HCT116 (cell line): ENCODE measurements around the gene CAMSAP3. TPM values are rescaled to one million over a fixed set of nuclear protein-coding genes. Genes with fewer than 3 reads are reported as not detected.

Experiments used
- ATAC-seq: fragments of 200-7000 bp; cut with Tn5 transposase; 2 replicates; pipeline ENCODE4 v1.9.1; 2020; ENCODE audit warnings: mild to moderate bottlenecking, moderate library complexity
- BruUV-seq: library from RNA; stranded (reverse); fragments of 400-500 nt; replicated peaks from 2 replicates; lab custom pipeline; 2021; lab: Mats Ljungman, UMichigan
- CTCF ChIA-PET: fragments of 300-600 bp; sonication (Branson Sonifier 250); formaldehyde crosslinking; loops from one replicate; lab custom pipeline; 2021; ENCODE audit warnings: antibody characterized with exemption; lab: Charles Lee
- POLR2A ChIA-PET: fragments of 300-600, 350-600 bp; sonication (Branson Sonifier 250); formaldehyde crosslinking; loops from one replicate; lab custom pipeline; 2021; ENCODE audit warnings: antibody characterized with exemption; lab: Charles Lee
- RAD21 ChIA-PET, 2 experiments: fragments of 300-600 bp; sonication (Branson Sonifier 250); formaldehyde crosslinking; loops; one replicate each; lab custom pipeline; 2023; ENCODE audit warnings: low total read pairs in 2 of 2; ENCODE audit not compliant: uncharacterized antibody in 2 of 2, unreplicated experiment in 2 of 2, low non-redundant PET in 1 of 2; lab: Charles Lee
- DNase-seq: peaks from one replicate; pipeline ENCODE4 v3.0.0-alpha.2; 2010; ENCODE audit warnings: low read depth, low spot score
- H2AFZ ChIP-seq: fragments of 200-600 bp; shearing (Covaris generic), sonication (generic); 2 replicates; pipeline ENCODE4 v1.6.1; 2017; ENCODE audit warnings: low read depth, mixed run types, mixed read lengths, antibody characterized with exemption, low read length; ENCODE audit not compliant: poor library complexity, severe bottlenecking
- H3K27ac ChIP-seq: 2 replicates; pipeline ENCODE4 v1.5.1; 2012; ENCODE audit warnings: low read depth, low read length
- H3K27me3 ChIP-seq: fragments of 200-600 bp; sonication (generic); 2 replicates; pipeline ENCODE4 v1.6.1; 2016; ENCODE audit warnings: mixed run types, low read length, mixed read lengths; ENCODE audit not compliant: insufficient read depth
- H3K36me3 ChIP-seq, 2 experiments: fragments of 200-500 bp in 1 of 2; fragments of 200-600 bp in 1 of 2; sonication (Bioruptor generic) in 1 of 2; sonication (generic) in 1 of 2; 2 replicates each; pipeline versions ENCODE4 v1.5.1 to v1.6.1; 2014 to 2016; ENCODE audit warnings: low read length in 2 of 2, inconsistent platforms in 1 of 2, mixed read lengths in 1 of 2, mixed run types in 1 of 2; ENCODE audit not compliant: insufficient read depth in 2 of 2, control insufficient read depth in 1 of 2
- H3K4me1 ChIP-seq, 2 experiments: fragments of 200-600 bp in 1 of 2; sonication (generic) in 1 of 2; 2 replicates each; pipeline versions ENCODE4 v1.5.1 to v1.6.1; 2012 to 2017; ENCODE audit warnings: low read length in 2 of 2, inconsistent platforms in 1 of 2, mild to moderate bottlenecking in 1 of 2, mixed read lengths in 1 of 2, mixed run types in 1 of 2, moderate library complexity in 1 of 2; ENCODE audit not compliant: insufficient read depth in 2 of 2, control insufficient read depth in 1 of 2
- H3K4me2 ChIP-seq: fragments of 200-600 bp; sonication (generic); 2 replicates; pipeline ENCODE4 v1.6.1; 2017; ENCODE audit warnings: mixed run types, low read length, mixed read lengths
- H3K4me3 ChIP-seq, 2 experiments: fragments of 200-600 bp in 1 of 2; sonication (generic) in 1 of 2; replicated peaks in 1 of 2; 2 replicates each; pipeline ENCODE4 v1.5.1; 2011 to 2016; ENCODE audit warnings: low read length in 2 of 2, control low read depth in 1 of 2, low read depth in 1 of 2, mild to moderate bottlenecking in 1 of 2, mixed read lengths in 1 of 2, mixed run types in 1 of 2
- H3K79me2 ChIP-seq: fragments of 200-600 bp; sonication (generic); 2 replicates; pipeline ENCODE4 v1.6.1; 2017; ENCODE audit warnings: mild to moderate bottlenecking, mixed run types, low read length, moderate library complexity, mixed read lengths; ENCODE audit not compliant: insufficient read depth
- H3K9ac ChIP-seq: fragments of 200-600 bp; sonication (generic); 2 replicates; pipeline ENCODE4 v1.6.1; 2016; ENCODE audit warnings: low read length, mixed read lengths
- H3K9me2 ChIP-seq: fragments of 200-600 bp; sonication (generic), shearing (Covaris generic); 2 replicates; pipeline ENCODE4 v1.6.1; 2017; ENCODE audit warnings: mixed run types, mild to moderate bottlenecking, moderate library complexity; ENCODE audit not compliant: insufficient read depth
- H3K9me3 ChIP-seq, 2 experiments: fragments of 200-500 bp in 1 of 2; fragments of 200-600 bp in 1 of 2; sonication (Bioruptor generic) in 1 of 2; sonication (generic) in 1 of 2; 2 replicates each; pipeline ENCODE4 v1.6.1; 2014 to 2017; ENCODE audit warnings: low read length in 2 of 2, mixed read lengths in 2 of 2, inconsistent platforms in 1 of 2, low read depth in 1 of 2, mild to moderate bottlenecking in 1 of 2, mixed run types in 1 of 2, moderate library complexity in 1 of 2; ENCODE audit not compliant: control insufficient read depth in 1 of 2, insufficient read depth in 1 of 2
- H4K20me1 ChIP-seq: fragments of 200-600 bp; sonication (generic), shearing (Covaris generic); 2 replicates; pipeline ENCODE4 v1.6.1; 2017; ENCODE audit warnings: mixed run types, mild to moderate bottlenecking, moderate library complexity; ENCODE audit not compliant: insufficient read depth
- CBX3 ChIP-seq: IDR thresholded peaks from 2 replicates; pipeline ENCODE4 v1.6.1; 2012; ENCODE audit warnings: low read depth
- CEBPB ChIP-seq: IDR thresholded peaks from 2 replicates; pipeline ENCODE4 v1.6.1; 2012; ENCODE audit warnings: low read depth
- EGR1 ChIP-seq: IDR thresholded peaks from 2 replicates; pipeline ENCODE4 v1.6.1; 2012; ENCODE audit warnings: low read depth
- FOSL1 ChIP-seq: IDR thresholded peaks from 2 replicates; pipeline ENCODE4 v1.6.1; 2012; ENCODE audit warnings: low read depth
- JUND ChIP-seq: IDR thresholded peaks from 2 replicates; pipeline ENCODE4 v1.6.1; 2012
- MAX ChIP-seq: IDR thresholded peaks from 2 replicates; pipeline ENCODE4 v1.6.1; 2012
- POLR2A ChIP-seq: IDR thresholded peaks from 2 replicates; pipeline ENCODE4 v1.7.0; 2011; ENCODE audit warnings: borderline replicate concordance; ENCODE audit not compliant: insufficient read depth, insufficient read length; ENCODE audit errors: extremely low read depth
- RAD21 ChIP-seq: IDR thresholded peaks from 2 replicates; pipeline ENCODE4 v1.6.1; 2012; ENCODE audit warnings: low read depth, mild to moderate bottlenecking
- REST ChIP-seq: IDR thresholded peaks from 2 replicates; pipeline ENCODE4 v1.6.1; 2012; ENCODE audit warnings: low read depth
- SIN3A ChIP-seq: IDR thresholded peaks from 2 replicates; pipeline ENCODE4 v1.6.1; 2012; ENCODE audit warnings: low read depth
- SP1 ChIP-seq: IDR thresholded peaks from 2 replicates; pipeline ENCODE4 v1.6.1; 2012; ENCODE audit warnings: low read depth
- SRF ChIP-seq: IDR thresholded peaks from 2 replicates; pipeline ENCODE4 v1.6.1; 2012; ENCODE audit warnings: low read depth
- TCF7L2 ChIP-seq: IDR thresholded peaks from 2 replicates; pipeline ENCODE4 v1.7.0; 2011; ENCODE audit warnings: borderline replicate concordance, inconsistent platforms; ENCODE audit not compliant: insufficient read depth, insufficient read length; ENCODE audit errors: extremely low read depth
- YY1 ChIP-seq: IDR thresholded peaks from 2 replicates; pipeline ENCODE4 v1.6.1; 2011; ENCODE audit warnings: low read length, low read depth, moderate library complexity, mild to moderate bottlenecking; ENCODE audit not compliant: insufficient replicate concordance; ENCODE audit errors: extremely low read depth
- ZNF274 ChIP-seq: fragments of 200-500 bp; sonication (Bioruptor generic); IDR thresholded peaks from 2 replicates; pipeline ENCODE4 v1.6.1; 2014; ENCODE audit warnings: mild to moderate bottlenecking, low read depth, low read length, inconsistent platforms
- intact Hi-C: fragments of 100-400 bp; cut with micrococcal nuclease; formaldehyde crosslinking; loops from 2 replicates; pipeline ENCODE4 v1.10.0; 2022
- total RNA-seq: library from RNA; stranded (reverse); gene quantifications from one replicate; pipeline ENCODE4 v1.2.1, GENCODE V29; 2021; ENCODE audit not compliant: unreplicated experiment

The CAMSAP3 gene
- total RNA-seq, 1 experiment from 2014 or later: 24.0 TPM

- Histone ChIP-seq H3K27ac (no peak overlapping the region), H3K4me1 (peaks cover 0 to 6% of the 10 kb centered on the region in 2 experiments; a peak in 3 of 4 replicates), H3K79me2 (no peaks in the 10 kb centered on the region), H3K9ac (no peak overlapping the region), H3K36me3 (peaks cover 3 to 8% of the 10 kb centered on the region in 2 experiments; a peak in 3 of 4 replicates), H2AFZ (no peak overlapping the region), H3K27me3 (no peaks in the 10 kb centered on the region), H3K4me2 (no peak overlapping the region), H4K20me1 (no peaks in the 10 kb centered on the region)
- ChIA-PET CTCF (interaction anchor here (1.5 kb wide), 1 partner anchor 16 kb away, joined by 4 read pairs; no protein-coding TSS in a partner anchor), POLR2A (no interaction called here), RAD21 (no interaction called here)
- ATAC-seq: no peak
- intact Hi-C loops: no loop called here
- BruUV-seq: no TSS peak
- TF ChIP-seq EGR1 (no peak), SIN3A (no peak), TCF7L2 (no peak), YY1 (no peak), CBX3 (no peak), REST (no peak), SRF (no peak), ZNF274 (no peak), RAD21 (no peak), MAX (no peak), CEBPB (no peak), SP1 (no peak), JUND (no peak), POLR2A (no peak), FOSL1 (no peak)
- TF ChIP-seq, all 23 proteins: peak for 0
- Histone ChIP-seq H3K4me3 (no peak overlapping the region), H3K9me2 (no peaks in the 10 kb centered on the region), H3K9me3 (no peaks in the 10 kb centered on the region)
- DNase-seq: no peak
These were observed 42.9 kb upstream of the CAMSAP3 start for GRCh38 chr19:7552781-7553180.
